GM12878 (cell line): ENCODE results near the gene SLC37A1. TPM values are rescaled to one million over a fixed set of nuclear protein-coding genes. Genes with fewer than 3 reads are reported as not detected.

Experiments used
- ATAC-seq: fragments of 200-7000 bp; cut with Tn5 transposase; 3 replicates; pipeline ENCODE4 v1.9.1; 2020; ENCODE audit warnings: mild to moderate bottlenecking, moderate library complexity
- BruUV-seq: library from RNA; stranded (reverse); fragments of 400-500 nt; replicated peaks from 2 replicates; lab custom pipeline; 2021; lab: Mats Ljungman, UMichigan
- CTCF ChIA-PET: fragments of 300-600 bp; sonication (Branson Sonifier 250); formaldehyde crosslinking; extraction: SDS; loops from one replicate; lab custom pipeline; 2021; ENCODE audit warnings: inconsistent platforms; lab: Yijun Ruan, JAX
- POLR2A ChIA-PET: fragments of 350-600 bp; formaldehyde crosslinking; extraction: SDS; loops from one replicate; lab custom pipeline; 2021; ENCODE audit warnings: inconsistent platforms; lab: Charles Lee
- RAD21 ChIA-PET: fragments of 300-600 bp; sonication (Branson Sonifier 250); formaldehyde crosslinking; loops from one replicate; lab custom pipeline; 2023; ENCODE audit warnings: antibody characterized with exemption; ENCODE audit not compliant: unreplicated experiment; lab: Charles Lee
- SMC1A ChIA-PET: fragments of 300-600 bp; sonication (Branson Sonifier 250); formaldehyde crosslinking; loops from one replicate; lab custom pipeline; 2023; ENCODE audit not compliant: unreplicated experiment, uncharacterized antibody; lab: Charles Lee
- DNase-seq: peaks from one replicate; pipeline ENCODE4 v3.0.0-alpha.2; 2011; ENCODE audit warnings: low read depth, low spot score
- FAIRE-seq: peaks from 3 replicates; lab custom pipeline; 2011; peaks lifted over from hg19 to GRCh38; lab: Jason Lieb, UNC
- H2AFZ ChIP-seq: 2 replicates; pipeline ENCODE4 v1.6.0; 2011; ENCODE audit warnings: low read depth, low read length, control low read depth; ENCODE audit not compliant: control insufficient read depth
- H3K27ac ChIP-seq: 2 replicates; pipeline ENCODE4 v1.5.1; 2011; ENCODE audit warnings: control low read depth; ENCODE audit not compliant: control insufficient read depth, insufficient read depth
- H3K27me3 ChIP-seq, 2 experiments: replicated peaks in 1 of 2; 2 replicates each; pipeline versions ENCODE4 v1.6.0 to v1.6.1; 2011; ENCODE audit warnings: low read length in 1 of 2; ENCODE audit not compliant: control insufficient read depth in 2 of 2, insufficient read depth in 2 of 2
- H3K36me3 ChIP-seq, 2 experiments: 2 replicates each; pipeline ENCODE4 v1.5.1; 2011; ENCODE audit warnings: low read length in 1 of 2; ENCODE audit not compliant: control insufficient read depth in 2 of 2, insufficient read depth in 2 of 2
- H3K4me1 ChIP-seq: 2 replicates; pipeline ENCODE4 v1.6.1; 2011; ENCODE audit warnings: mild to moderate bottlenecking, low read length, moderate library complexity, mixed read lengths; ENCODE audit not compliant: control insufficient read depth, insufficient read depth
- H3K4me2 ChIP-seq: 2 replicates; pipeline ENCODE4 v1.6.0; 2011; ENCODE audit warnings: control low read depth; ENCODE audit not compliant: control insufficient read depth, insufficient read depth
- H3K4me3 ChIP-seq: fragments of 200-600 bp; sonication (generic); 2 replicates; pipeline ENCODE4 v1.5.1; 2016
- H3K79me2 ChIP-seq: 2 replicates; pipeline ENCODE4 v1.6.0; 2011; ENCODE audit warnings: low read length; ENCODE audit not compliant: control insufficient read depth, insufficient read depth
- H3K9ac ChIP-seq: 2 replicates; pipeline ENCODE4 v1.8.0; 2011; ENCODE audit warnings: low read length, control low read depth, mixed read lengths; ENCODE audit not compliant: control insufficient read depth, insufficient read depth
- H3K9me3 ChIP-seq: replicated peaks from 3 replicates; pipeline ENCODE4 v1.5.1; 2011; ENCODE audit warnings: mild to moderate bottlenecking, low read length; ENCODE audit not compliant: control insufficient read depth, insufficient read depth
- H4K20me1 ChIP-seq: 2 replicates; pipeline ENCODE4 v1.6.0; 2011; ENCODE audit not compliant: control insufficient read depth, insufficient read depth
- CBX3 ChIP-seq: fragments of 200-600 bp; sonication (generic); IDR thresholded peaks from 2 replicates; pipeline ENCODE4 v1.6.1; 2016; ENCODE audit warnings: low read depth, borderline replicate concordance
- CEBPZ ChIP-seq: fragments of 150-350 bp; IDR thresholded peaks from 2 replicates; pipeline ENCODE4 v1.6.1; 2016; ENCODE audit warnings: low read depth, low read length
- CHD1 ChIP-seq: IDR thresholded peaks from 2 replicates; pipeline ENCODE4 v1.6.1; 2012; ENCODE audit warnings: low read depth, low read length, improper control_type of control experiment
- ETV6 ChIP-seq, 2 experiments: fragments of 450-650 bp in 1 of 2; IDR thresholded peaks in 1 of 2; conservative IDR thresholded peaks in 1 of 2; 2 replicates each; pipeline ENCODE4 v1.6.1; 2014; ENCODE audit warnings: antibody characterized with exemption in 1 of 2, borderline replicate concordance in 1 of 2, low read depth in 1 of 2, mild to moderate bottlenecking in 1 of 2, moderate library complexity in 1 of 2
- MYB ChIP-seq: fragments of 150-350 bp; IDR thresholded peaks from 2 replicates; pipeline ENCODE4 v1.6.1; 2014; ENCODE audit warnings: mild to moderate bottlenecking, low read depth, low read length, borderline replicate concordance
- PAX8 ChIP-seq: fragments of 450-650 bp; IDR thresholded peaks from 2 replicates; pipeline ENCODE4 v1.6.1; 2017; ENCODE audit warnings: mild to moderate bottlenecking, moderate library complexity
- REST ChIP-seq: IDR thresholded peaks from 2 replicates; pipeline ENCODE4 v1.6.1; 2012; ENCODE audit warnings: mild to moderate bottlenecking, low read depth, low read length
- USF1 ChIP-seq: IDR thresholded peaks from 2 replicates; pipeline ENCODE4 v1.6.1; 2011; ENCODE audit warnings: borderline replicate concordance, low read depth, mild to moderate bottlenecking, moderate library complexity, mixed read lengths, low read length; ENCODE audit not compliant: insufficient read depth; ENCODE audit errors: extremely low read length
- ZBED1 ChIP-seq: IDR thresholded peaks from 2 replicates; pipeline ENCODE4 v1.6.1; 2016; ENCODE audit warnings: borderline replicate concordance
- WGBS: methylation state at CpG from one replicate; pipeline ENCODE4 v1.1.6; 2016; ENCODE audit warnings: low lambda C conversion rate; ENCODE audit not compliant: insufficient replicate concordance, insufficient coverage; ENCODE audit errors: missing lambda C conversion rate; 5-methylcytosine and 5-hydroxymethylcytosine counted together
- in situ Hi-C: fragments of 300-500 bp; cut with MboI; formaldehyde crosslinking; loops from 9 replicates; pipeline ENCODE4 v1.14.3; 2018; ENCODE audit warnings: mixed read lengths
- intact Hi-C: fragments of 100-400 bp; cut with micrococcal nuclease; formaldehyde crosslinking; loops from one replicate; pipeline ENCODE4 v1.14.2; 2022; ENCODE audit not compliant: unreplicated experiment
- polyA plus RNA-seq, 11 experiments: library from polyadenylated mRNA; depleted of rRNA in 4 of 11; unstranded in 6 of 11; stranded (reverse) in 5 of 11; fragments of >200 nt; fragmentation: Nextera tagmentation in 4 of 11; fragmentation: Illumina TruSeq in 1 of 11; extraction: Ambion mirVana in 4 of 11; extraction: Trizol in 1 of 11; gene quantifications; 1 replicate in 1 of 11; 2 replicates in 10 of 11; pipeline versions ENCODE4 v1.2.1 to v1.2.3, GENCODE V29; 2011 to 2016; ENCODE audit warnings: inconsistent platforms in 2 of 11, missing spikeins in 2 of 11, low read depth in 1 of 11
- total RNA-seq, 4 experiments: library from RNA; depleted of rRNA in 3 of 4; stranded (reverse); fragments of >200 nt in 3 of 4; fragmentation: Illumina TruSeq in 1 of 4; extraction: Trizol in 1 of 4; gene quantifications; 2 replicates each; pipeline versions ENCODE4 v1.2.1 to v1.2.3, GENCODE V29; 2013 to 2021

Gene SLC37A1
- total and polyA plus RNA-seq, 10 of the 15 experiments (the other 5 are each of a cell fraction or from before 2014, with no cell fraction given), result 1.1 to 35.5 (median 24.4) TPM

- peaks cover 15% of the 10 kb centered on the region for H3K4me1 ChIP-seq
- H3K79me2 ChIP-seq, result peaks cover 16% of the 10 kb centered on the region
- H3K27me3 ChIP-seq, result no peaks in the 10 kb centered on the region
- RAD21 ChIA-PET, result no interaction called here
- no peak overlapping the region for H3K27ac ChIP-seq
- BruUV-seq, result no TSS peak
- no peak overlapping the region; the same call in 1 of the 2 replicates for H3K4me2 ChIP-seq
- POLR2A ChIA-PET, result interaction anchor here (1.2 kb wide), 1 partner anchor 14 kb away, joined by 4 read pairs; no protein-coding TSS in a partner anchor
- no peak overlapping the region for H2AFZ ChIP-seq
- in situ Hi-C loops, result no loop called here
- intact Hi-C loops, result no loop called here
- CTCF ChIA-PET, result interaction anchor here (1.3 kb wide), 1 partner anchor 17 kb away, joined by 4 read pairs; no protein-coding TSS in a partner anchor
- SMC1A ChIA-PET, result interaction anchor here (1.2 to 10.8 kb wide), 3 partner anchors 10 to 58 kb away, joined by 3 to 132 read pairs (median 4); no protein-coding TSS in a partner anchor
- DNase-seq, result no peak
- no peak for FAIRE-seq
- no peaks in the 10 kb centered on the region for H4K20me1 ChIP-seq
- H3K36me3 ChIP-seq, result peaks cover 3 to 30% of the 10 kb centered on the region in 2 experiments; a peak in 3 of 4 replicates
- no peaks in the 10 kb centered on the region for H3K9me3 ChIP-seq
- no peak overlapping the region for H3K9ac ChIP-seq
- WGBS, result 97% methylated on average over 7 of the region's 7 CpGs
- no peak for ATAC-seq
- H3K4me3 ChIP-seq, result no peak overlapping the region
- TF ChIP-seq CEBPZ, result no peak
- no peak for TF ChIP-seq PAX8
- TF ChIP-seq REST, result no peak
- no peak for TF ChIP-seq CHD1
- no peak for TF ChIP-seq CBX3
- TF ChIP-seq ZBED1, result no peak
- no peak for TF ChIP-seq MYB
- no peak for TF ChIP-seq ETV6 (conservative IDR thresholded peaks at IDR 0.05 in 1 of 2, IDR thresholded peaks at IDR 0.05 in 1 of 2; ENCODE audit: borderline replicate concordance in 1 of 2, low read depth in 1 of 2)
- TF ChIP-seq USF1, result no peak
Measured at GRCh38 chr21:42518626-42519025, 5.0 kb downstream of the SLC37A1 start.
